Fibroblast of skin of right biceps (primary cell): ENCODE results near the gene ARRDC5.
"Not testable (repeated sequence)": the region's sequence is repeated elsewhere in the genome, so short reads cannot be mapped to it uniquely, and the experiment has no call there.

ENCODE experiments used
- DNase-seq: peaks from one replicate; pipeline ENCODE4 v3.0.0-alpha.2; 2013

ARRDC5 gene

DNA sequence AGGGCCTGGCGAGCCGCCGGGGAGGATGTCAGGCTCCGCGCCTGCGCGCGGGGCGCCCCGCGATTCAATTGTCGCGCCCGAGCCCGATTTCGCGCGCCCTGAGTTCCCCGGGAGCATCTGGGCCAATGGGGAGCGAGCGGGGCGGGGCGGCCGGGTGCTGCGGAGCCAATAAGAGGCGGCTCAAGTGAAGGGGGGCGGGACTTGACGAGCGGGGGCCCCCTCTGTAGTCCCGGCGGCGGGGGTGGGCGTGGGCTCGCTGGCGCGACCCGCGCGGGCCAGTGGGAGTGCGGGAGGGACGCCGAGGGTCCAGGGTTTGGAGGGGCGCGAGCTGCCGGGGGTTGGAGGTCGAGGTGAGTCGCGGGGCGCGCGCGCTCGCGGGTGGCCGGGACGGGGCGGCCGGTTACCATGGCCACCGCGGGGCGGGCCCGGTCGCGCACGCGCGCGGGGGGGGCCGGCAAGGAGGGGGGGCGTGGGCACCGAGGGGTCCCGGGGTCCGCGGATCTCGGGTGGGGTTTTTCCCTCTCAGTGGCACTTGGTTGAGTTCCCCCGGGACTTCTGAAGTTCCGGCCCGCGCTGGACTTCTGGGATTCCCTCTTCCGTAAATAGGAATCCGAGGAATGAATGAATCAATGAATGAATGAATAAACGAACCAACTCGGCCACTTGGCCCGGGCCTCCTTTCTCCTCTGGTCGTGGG lies 7.3 kb upstream of the ARRDC5 start:
- DNase-seq, result peak; percentile 95

GRCh38 chr19:4909156-4909896 lies 6.6 kb upstream of the ARRDC5 start, which contains the start of gene UHRF1:
TSS of gene UHRF1 (plus strand) at chr19:4909501. CDS start at chr19:4910886, 1,385 bp downstream.
- peak; percentile 78 for DNase-seq

- no peak for DNase-seq
Measured at GRCh38 chr19:4908781-4909155, 6.1 kb upstream of the ARRDC5 start.

DNA sequence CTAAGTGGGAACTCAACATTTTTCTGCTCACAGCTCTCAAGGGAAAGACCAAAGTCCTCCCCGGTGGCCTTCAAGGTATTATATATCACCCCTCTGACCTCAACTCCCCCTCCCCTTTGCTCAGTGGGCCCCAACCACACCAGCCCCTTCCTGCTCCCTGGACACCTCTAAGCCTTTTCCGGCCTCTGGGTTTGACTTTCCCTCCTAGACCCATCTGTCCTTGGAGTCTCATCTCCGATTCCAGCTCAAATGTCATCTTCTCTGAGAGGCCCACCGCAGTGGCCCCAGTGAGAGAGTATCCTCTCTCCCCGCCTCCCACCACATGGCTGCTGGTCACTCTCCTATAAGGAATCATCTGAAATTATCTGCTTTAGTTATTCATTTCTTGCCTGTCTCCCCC lies 5.7 kb upstream of the ARRDC5 start:
- DNase-seq, result no peak

DNA sequence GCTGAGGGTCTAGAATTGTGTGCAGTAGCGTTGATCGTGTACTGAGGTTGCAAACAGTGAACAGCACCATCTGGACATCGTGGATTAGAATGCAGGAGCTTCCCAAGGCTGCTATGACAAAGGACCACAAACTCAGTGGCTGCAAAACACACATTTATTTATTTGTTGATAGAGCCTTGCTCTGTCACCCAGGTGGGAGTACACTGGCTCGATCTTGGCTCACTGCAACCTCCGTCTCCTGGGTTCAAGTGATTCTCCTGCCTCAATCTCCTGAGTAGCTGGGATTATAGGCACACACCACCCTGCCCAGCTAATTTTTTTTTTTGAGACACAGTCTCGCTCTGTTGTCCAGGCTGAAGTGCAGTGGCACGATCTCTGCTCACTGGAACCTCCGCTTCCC lies 4.3 kb upstream of the ARRDC5 start:
- DNase-seq, result no peak

DNA sequence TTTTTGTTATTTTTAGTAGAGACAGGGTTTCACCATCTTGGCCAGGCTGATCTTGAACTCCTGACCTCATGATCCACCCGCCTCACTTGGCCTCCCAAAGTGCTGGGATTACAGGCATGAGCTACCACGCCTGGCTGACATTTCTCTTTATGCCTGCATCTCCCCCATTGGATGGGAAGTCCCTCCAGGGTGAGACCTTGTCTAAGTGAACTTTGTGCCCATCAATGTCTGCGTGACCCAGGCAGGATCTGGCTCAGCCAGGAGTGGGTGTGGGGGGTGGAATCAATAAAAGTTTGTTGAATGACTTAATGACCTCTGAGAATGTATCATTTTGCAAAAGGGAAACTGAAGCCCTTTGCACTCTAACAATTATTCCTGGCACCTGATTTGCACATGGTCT lies 1.8 kb upstream of the ARRDC5 start:
- DNase-seq, result no peak

GRCh38 chr19:4900879-4901278 lies 1.8 kb downstream of the ARRDC5 start:
- not testable (repeated sequence) for DNase-seq

DNA sequence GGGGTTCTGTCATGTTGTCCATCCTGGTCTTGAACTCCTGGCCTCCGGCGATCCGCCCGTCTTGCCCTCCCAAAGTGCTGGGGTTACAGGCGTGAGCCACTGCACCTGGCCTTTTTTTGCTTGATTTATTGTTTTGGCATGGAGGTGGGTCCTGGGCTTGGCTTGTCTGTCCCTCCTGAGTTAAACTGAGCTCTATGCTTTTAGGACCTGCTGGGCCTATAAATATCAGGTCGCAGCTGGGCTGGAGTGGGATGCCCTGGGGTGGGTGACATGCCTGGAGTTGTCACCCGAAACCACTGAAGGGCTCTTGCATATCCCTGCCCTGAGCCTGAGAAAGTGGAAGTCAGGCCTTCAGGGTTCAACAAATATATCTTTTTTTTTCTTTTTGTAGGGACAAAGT lies 5.5 kb downstream of the ARRDC5 start:
- no peak for DNase-seq

GRCh38 chr19:4896372-4896771 lies 6.3 kb downstream of the ARRDC5 start:
- DNase-seq, result peak; percentile 46

- DNase-seq, result not testable (repeated sequence)
Measured at GRCh38 chr19:4892962-4893361, 9.7 kb downstream of the ARRDC5 start.

GRCh38 chr19:4891066-4891465 lies 11.6 kb downstream of the ARRDC5 start:
- no peak for DNase-seq

DNA sequence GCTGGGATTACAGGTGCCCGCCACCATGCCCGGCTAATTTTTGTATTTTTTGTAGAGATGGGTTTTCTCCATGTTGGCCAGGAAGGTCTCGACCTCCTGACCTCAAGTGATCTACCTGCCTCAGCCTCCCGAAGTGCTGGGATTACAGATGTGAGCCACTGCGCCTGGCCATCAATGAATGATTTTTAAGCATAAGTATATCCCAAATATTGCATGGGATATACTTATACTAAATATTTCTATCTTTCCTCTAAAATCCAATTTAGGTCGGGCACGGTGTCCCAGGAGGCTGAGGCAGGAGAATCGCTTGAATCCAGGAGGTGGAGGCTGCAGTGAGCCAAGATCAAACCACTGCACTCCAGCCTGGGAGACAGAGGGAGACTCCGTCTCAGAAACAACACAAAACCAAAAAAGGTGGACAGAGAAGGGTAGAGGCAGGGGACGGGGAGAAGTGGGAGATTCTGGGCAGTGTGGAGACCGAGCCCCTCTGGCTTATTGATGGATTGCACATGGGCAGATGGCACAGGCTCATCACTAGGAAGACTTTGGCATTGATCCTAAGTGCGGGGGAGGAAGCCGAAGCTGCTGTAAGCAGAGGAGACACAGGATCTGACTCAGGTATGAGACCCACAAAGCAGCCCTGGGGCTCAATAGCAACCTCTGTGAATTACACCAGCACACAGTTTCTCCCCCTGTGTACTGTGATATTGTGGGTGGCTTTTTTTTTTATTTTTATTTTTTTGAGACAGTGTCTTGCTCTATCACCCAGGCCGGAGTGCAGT lies 13.5 kb downstream of the ARRDC5 start:
- DNase-seq, result peak; percentile 76

- DNase-seq, result not testable (repeated sequence)
Measured at GRCh38 chr19:4887803-4888202, 14.9 kb downstream of the ARRDC5 start.

DNA sequence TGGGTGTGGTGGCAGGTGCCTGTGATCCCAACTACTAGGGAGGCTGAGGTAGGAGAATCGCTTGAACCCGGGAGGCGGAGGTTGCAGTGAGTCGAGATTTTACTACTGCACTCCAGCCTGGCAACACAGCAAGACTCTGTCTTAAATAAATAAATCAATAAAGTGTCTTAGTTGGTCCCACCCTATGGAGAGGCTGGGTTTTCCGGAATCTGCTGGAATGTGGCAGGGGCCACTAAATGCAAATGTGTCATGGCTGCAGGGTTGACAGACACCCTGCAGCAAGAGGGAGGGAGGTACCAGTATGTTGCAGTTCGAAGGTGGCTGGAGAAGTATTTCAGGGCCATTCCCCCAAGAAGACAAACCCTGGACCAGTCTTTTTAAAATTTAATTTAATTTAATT lies 17.7 kb downstream of the ARRDC5 start:
- not testable (repeated sequence) for DNase-seq

DNA sequence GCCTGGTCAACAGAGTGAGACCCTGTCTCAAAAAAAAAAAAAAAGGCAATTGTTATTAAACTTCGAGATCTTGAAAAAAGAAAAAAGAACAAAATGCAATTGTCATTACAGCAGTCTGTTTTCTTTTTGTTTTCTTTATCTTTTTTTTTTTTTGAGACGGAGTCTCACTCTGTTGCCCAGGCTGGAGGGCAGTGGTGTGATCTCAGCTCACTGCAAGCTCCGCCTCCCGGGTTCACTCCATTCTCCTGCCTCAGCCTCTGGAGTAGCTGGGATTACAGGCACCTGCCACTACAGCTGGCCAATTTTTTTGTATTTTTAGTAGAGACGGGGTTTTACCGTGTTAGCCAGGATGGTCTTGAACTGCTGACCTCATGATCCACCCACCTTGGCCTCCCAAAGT lies 19.8 kb downstream of the ARRDC5 start:
- DNase-seq, result not testable (repeated sequence)

GRCh38 chr19:4879041-4879440 lies 23.7 kb downstream of the ARRDC5 start:
- DNase-seq, result no peak

DNA sequence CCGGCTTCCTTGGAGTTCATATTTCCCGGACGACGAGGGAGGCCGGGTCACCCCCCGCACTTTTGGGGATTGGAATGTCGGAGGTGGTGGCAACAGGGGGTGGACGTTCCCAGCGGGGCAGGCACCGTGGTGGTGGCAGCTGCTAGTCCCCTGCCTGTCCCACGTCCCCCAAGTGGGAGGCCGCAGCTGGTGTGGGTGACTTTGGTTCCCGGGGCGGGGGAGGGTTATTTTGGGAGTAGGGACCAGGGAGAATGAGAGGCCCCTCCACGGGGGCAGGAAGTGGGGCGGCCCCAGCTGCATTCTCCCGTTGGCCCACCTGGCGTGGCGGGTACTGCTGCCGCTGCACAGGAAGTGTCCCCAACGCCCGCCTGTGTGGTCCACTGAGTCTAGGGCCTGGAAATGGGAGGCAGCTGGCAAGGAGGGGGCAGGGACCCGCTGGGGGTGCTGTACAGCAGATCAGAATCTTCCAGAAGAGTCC lies 24.2 kb downstream of the ARRDC5 start:
- no peak for DNase-seq

GRCh38 chr19:4877753-4878490 lies 24.8 kb downstream of the ARRDC5 start:
- no peak for DNase-seq

DNA sequence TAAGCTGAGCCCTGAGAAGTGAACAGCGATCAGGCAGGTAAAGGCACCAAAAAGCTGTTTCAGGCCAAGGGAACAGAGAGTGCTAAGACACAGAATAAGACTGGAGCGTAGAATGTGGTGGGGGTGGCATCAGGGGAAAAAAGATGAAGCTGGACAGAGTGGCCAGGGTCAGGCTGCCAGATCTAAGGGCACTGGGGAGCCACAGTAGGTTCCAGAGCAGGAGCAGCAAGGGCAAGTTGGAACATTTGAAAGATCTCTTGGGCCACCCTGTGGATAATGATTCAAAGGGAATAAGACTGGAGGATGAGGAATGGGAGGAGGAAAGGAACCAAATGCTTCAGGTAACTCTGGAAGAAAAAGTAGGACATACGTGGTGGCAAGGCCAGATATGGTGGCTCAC lies 28.8 kb downstream of the ARRDC5 start:
- DNase-seq, result no peak

- no peak for DNase-seq
Measured at GRCh38 chr19:4871711-4872110, 31.0 kb downstream of the ARRDC5 start.

GRCh38 chr19:4870025-4870700 lies 32.5 kb downstream of the ARRDC5 start:
- DNase-seq, result peak; percentile 95

DNA sequence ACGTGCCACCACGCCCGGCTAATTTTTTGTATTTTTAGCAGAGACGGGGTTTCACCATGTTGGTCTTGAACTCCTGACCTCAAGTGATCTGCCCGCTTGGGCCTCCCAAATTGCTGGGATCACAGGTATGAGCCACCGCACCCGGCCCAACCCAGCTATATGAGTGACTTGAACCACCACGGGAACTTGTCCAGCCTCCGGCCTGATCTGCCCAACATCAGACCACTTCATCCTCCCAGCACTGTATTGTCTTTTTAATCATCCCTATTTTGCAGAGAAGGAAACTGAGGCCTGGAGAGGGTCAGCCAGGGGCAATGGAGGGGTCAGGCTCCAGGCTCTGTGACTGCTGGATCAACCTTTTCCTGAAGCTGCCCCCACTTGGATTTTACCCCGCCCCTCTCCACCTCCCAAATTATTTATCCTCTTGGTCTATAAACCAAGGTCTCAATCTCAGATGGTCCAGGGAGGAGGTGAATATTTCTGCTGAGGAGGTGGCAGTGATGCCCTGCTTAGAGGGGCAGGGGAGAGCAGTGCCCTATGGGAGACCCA lies 34.3 kb downstream of the ARRDC5 start:
- no peak for DNase-seq
